ENCODE measurements around the gene MRPS11. TPM values are rescaled to one million over a fixed set of nuclear protein-coding genes. Genes with fewer than 3 reads are reported as not detected.

The MRPS11 gene
- total and polyA plus RNA-seq, 2 of the 4 experiments (the other 2 are of a cell fraction): 66.1 to 87.8 TPM

- DNase-seq (no peak), ATAC-seq (ENCODE audit: low read depth) (no peak)
- no peak overlapping the region for H3K18ac ChIP-seq (ENCODE audit: low read depth, low read length)
Measured at GRCh38 chr15:88423331-88423730, 44.2 kb upstream of the MRPS11 start.

More at GRCh38 chr15:88423331-88423730, 44.2 kb upstream of the MRPS11 start:
- H3K4me1 ChIP-seq (ENCODE audit: control insufficient read depth, insufficient read depth, low read length): no peaks in the 10 kb centered on the region
- no peak overlapping the region for H3K4me3 ChIP-seq (ENCODE audit: insufficient read depth, low read depth, low read length)
- ChIA-PET POLR2A (ENCODE audit: unreplicated experiment) (no interaction called here), CTCF (no interaction called here)
- no peaks in the 10 kb centered on the region for H3K79me1 ChIP-seq (ENCODE audit: low read depth in 1 of 2, low read length in 2 of 2)
- H3K36me3 ChIP-seq (ENCODE audit: control insufficient read depth, insufficient read depth, low read length): no peaks in the 10 kb centered on the region
- BruUV-seq (replicated peaks): no TSS peak
- no peak overlapping the region for H2AK5ac ChIP-seq (ENCODE audit: low read depth, low read length)
- H3K9ac ChIP-seq (ENCODE audit: low read depth, low read length): no peak overlapping the region
- H4K91ac ChIP-seq (ENCODE audit: insufficient read depth, low read depth, low read length): no peak overlapping the region
- no peak overlapping the region for H4K5ac ChIP-seq (ENCODE audit: low read depth, low read length)
- H2BK20ac ChIP-seq (ENCODE audit: low read depth, low read length): no peak overlapping the region
- intact Hi-C loops (cut with micrococcal nuclease): no loop called here
- no peak overlapping the region for H3K14ac ChIP-seq (replicated peaks; ENCODE audit: low read depth, low read length)
- no peak overlapping the region for H3K23ac ChIP-seq (ENCODE audit: low read depth, low read length)
- in situ Hi-C loops (cut with MboI; ENCODE audit: low sequenced_read_pairs): no loop called here
- H3K27ac ChIP-seq (ENCODE audit: insufficient read depth, low read length): no peak overlapping the region
- H3K9me1 ChIP-seq (ENCODE audit: insufficient read depth, low read length): no peaks in the 10 kb centered on the region
- H2BK5ac ChIP-seq (ENCODE audit: low read depth, low read length, poor library complexity, severe bottlenecking): no peak overlapping the region
- H2AFZ ChIP-seq (replicated peaks; ENCODE audit: low read length, poor library complexity): no peak overlapping the region
- H2BK15ac ChIP-seq (ENCODE audit: low read depth, low read length): no peak overlapping the region
- no peak overlapping the region for H3K56ac ChIP-seq (ENCODE audit: extremely low read depth, insufficient read depth, low read length)
- H3K4ac ChIP-seq (ENCODE audit: low read depth, low read length): no peak overlapping the region
- H4K20me1 ChIP-seq (ENCODE audit: insufficient read depth, low read length): no peaks in the 10 kb centered on the region
- H3K4me2 ChIP-seq (ENCODE audit: low read depth, low read length): no peak overlapping the region
- no peaks in the 10 kb centered on the region for H3K9me3 ChIP-seq (ENCODE audit: control insufficient read depth, insufficient read depth, low read length)
- no peak overlapping the region for H2BK120ac ChIP-seq (ENCODE audit: low read depth, low read length)
- no peak overlapping the region for H4K8ac ChIP-seq (ENCODE audit: low read depth in 2 of 2, low read length in 2 of 2)
- WGBS, 2 experiments (ENCODE audit: extremely low coverage in 2 of 2, insufficient read length in 1 of 2): 76% methylated on average over 6 of the region's 8 CpGs; no CpG with 5 or more reads in 1 of the 2 experiments
- no peak overlapping the region for H2AK9ac ChIP-seq (replicated peaks; ENCODE audit: low read depth, low read length, poor library complexity)
- dilution Hi-C loops (cut with HindIII; ENCODE audit: low sequenced_read_pairs, unreplicated experiment): no loop called here
- no peak for TF ChIP-seq RCOR1 (IDR thresholded peaks at IDR 0.05; ENCODE audit: insufficient replicate concordance, low read length)
- TF ChIP-seq SMC3 (IDR thresholded peaks at IDR 0.05; ENCODE audit: low read depth, low read length): no peak
- TF ChIP-seq NFE2L2 (IDR thresholded peaks at IDR 0.05; ENCODE audit: low read depth, low read length): no peak
- no peak for TF ChIP-seq CHD1 (IDR thresholded peaks at IDR 0.05; ENCODE audit: low read depth, low read length)
- no peak for TF ChIP-seq MAFK (IDR thresholded peaks at IDR 0.05; ENCODE audit: low read depth, low read length)
- no peak for TF ChIP-seq CTCF (conservative IDR thresholded peaks at IDR 0.05; ENCODE audit: low read depth, low read length)
- no peak for TF ChIP-seq RFX5 (IDR thresholded peaks at IDR 0.05; ENCODE audit: low read depth, low read length)
- no peak for TF ChIP-seq MXI1 (IDR thresholded peaks at IDR 0.05; ENCODE audit: borderline replicate concordance, low read depth, low read length)
- no peak for TF ChIP-seq USF2 (IDR thresholded peaks at IDR 0.05; ENCODE audit: low read depth, low read length)
- TF ChIP-seq MAZ (IDR thresholded peaks at IDR 0.05; ENCODE audit: borderline replicate concordance, low read depth, low read length): no peak
- TF ChIP-seq POLR2A (IDR thresholded peaks at IDR 0.05; ENCODE audit: low read depth, low read length): no peak
- no peak for TF ChIP-seq RAD21 (IDR thresholded peaks at IDR 0.05; ENCODE audit: low read length)
- TF ChIP-seq FOS (IDR thresholded peaks at IDR 0.05; ENCODE audit: low read depth, low read length): no peak
- H3K27me3 ChIP-seq (ENCODE audit: control insufficient read depth, insufficient read depth, low read length): peaks cover 7% of the 10 kb centered on the region

All from IMR-90 (cell line).